SK-N-SH (cell line): ENCODE results near the gene ZBTB22. TPM values are rescaled to one million over a fixed set of nuclear protein-coding genes. Genes with fewer than 3 reads are reported as not detected.

Experiments used
- CTCF ChIA-PET: fragments of 300-600, 350-600 bp; formaldehyde crosslinking; extraction: SDS; loops from one replicate; lab custom pipeline; 2021; lab: Yijun Ruan, JAX
- POLR2A ChIA-PET: fragments of 350-600 bp; sonication (Branson Sonifier 250); formaldehyde crosslinking; extraction: SDS; loops from one replicate; lab custom pipeline; 2020; ENCODE audit warnings: antibody characterized with exemption, inconsistent platforms; lab: Yijun Ruan, JAX
- DNase-seq: peaks from one replicate; pipeline ENCODE4 v3.0.0; 2012
- H2AFZ ChIP-seq: fragments of 200-600 bp; sonication (generic); 2 replicates; pipeline ENCODE4 v1.8.1; 2016; ENCODE audit warnings: antibody characterized with exemption, mild to moderate bottlenecking, low read depth
- H3F3A ChIP-seq: fragments of 200-600 bp; sonication (generic); replicated peaks from 2 replicates; pipeline ENCODE3; 2016; ENCODE audit warnings: antibody characterized with exemption, mild to moderate bottlenecking; ENCODE audit not compliant: insufficient read depth
- H3K27ac ChIP-seq, 2 experiments: fragments of 200-500 bp in 1 of 2; fragments of 200-600 bp in 1 of 2; sonication (Bioruptor generic) in 1 of 2; sonication (generic), shearing (Covaris generic) in 1 of 2; 2 replicates each; pipeline versions ENCODE4 v1.5.1 to v1.6.1; 2014 to 2016; ENCODE audit warnings: low read depth in 2 of 2, inconsistent platforms in 1 of 2, low read length in 1 of 2, mild to moderate bottlenecking in 1 of 2, mixed read lengths in 1 of 2
- H3K27me3 ChIP-seq: fragments of 200-600 bp; sonication (generic), shearing (Covaris generic); 2 replicates; pipeline ENCODE4 v1.6.1; 2016; ENCODE audit warnings: mixed run types; ENCODE audit not compliant: insufficient read depth
- H3K36me3 ChIP-seq, 2 experiments: fragments of 200-500 bp in 1 of 2; fragments of 200-600 bp in 1 of 2; sonication (Bioruptor generic) in 1 of 2; sonication (generic) in 1 of 2; replicated peaks in 1 of 2; 2 replicates each; pipeline versions ENCODE3 to v1.5.1; 2014 to 2016; ENCODE audit warnings: low read length in 1 of 2, mild to moderate bottlenecking in 1 of 2; ENCODE audit not compliant: insufficient read depth in 2 of 2, control insufficient read depth in 1 of 2
- H3K4me1 ChIP-seq, 2 experiments: fragments of 200-500 bp in 1 of 2; fragments of 200-600 bp in 1 of 2; sonication (Bioruptor generic) in 1 of 2; sonication (generic), shearing (Covaris generic) in 1 of 2; 2 replicates each; pipeline versions ENCODE4 v1.5.1 to v1.6.1; 2014 to 2016; ENCODE audit warnings: low read depth in 1 of 2, low read length in 1 of 2, mixed run types in 1 of 2; ENCODE audit not compliant: insufficient read depth in 2 of 2, control insufficient read depth in 1 of 2
- H3K4me2 ChIP-seq: fragments of 200-600 bp; sonication (generic), shearing (Covaris generic); 2 replicates; pipeline ENCODE4 v1.6.1; 2017; ENCODE audit warnings: mixed run types
- H3K4me3 ChIP-seq, 2 experiments: fragments of 200-500 bp in 1 of 2; fragments of 200-600 bp in 1 of 2; sonication (Bioruptor generic) in 1 of 2; sonication (generic), shearing (Covaris generic) in 1 of 2; 2 replicates each; pipeline versions ENCODE4 v1.5.1 to v1.8.1; 2014 to 2016; ENCODE audit warnings: low read depth in 2 of 2, inconsistent platforms in 1 of 2, low read length in 1 of 2, mild to moderate bottlenecking in 1 of 2, mixed read lengths in 1 of 2, moderate library complexity in 1 of 2
- H3K79me2 ChIP-seq: fragments of 200-600 bp; sonication (generic); 2 replicates; pipeline ENCODE4 v1.8.1; 2017; ENCODE audit warnings: mild to moderate bottlenecking; ENCODE audit not compliant: insufficient read depth
- H3K9ac ChIP-seq: fragments of 200-600 bp; sonication (generic); 2 replicates; pipeline ENCODE4 v1.6.1; 2017; ENCODE audit warnings: mixed run types
- H3K9me2 ChIP-seq: fragments of 200-600 bp; sonication (generic); 2 replicates; pipeline ENCODE4 v1.6.1; 2017; ENCODE audit warnings: mixed run types
- H3K9me3 ChIP-seq: fragments of 200-600 bp; sonication (generic); 2 replicates; pipeline ENCODE4 v1.6.1; 2017; ENCODE audit warnings: mixed run types, mild to moderate bottlenecking, moderate library complexity
- H4K20me1 ChIP-seq: fragments of 200-600 bp; sonication (generic); 2 replicates; pipeline ENCODE4 v1.6.1; 2017; ENCODE audit warnings: mild to moderate bottlenecking, mixed run types; ENCODE audit not compliant: insufficient read depth
- FOSL2 ChIP-seq: IDR thresholded peaks from 2 replicates; pipeline ENCODE4 v1.4.0; 2012; ENCODE audit warnings: low read depth, mild to moderate bottlenecking, moderate library complexity, borderline replicate concordance
- FOXJ3 ChIP-seq: sonication (generic); formaldehyde crosslinking; IDR thresholded peaks from 2 replicates; pipeline ENCODE4 v1.5.1; 2020; ENCODE audit warnings: mild to moderate bottlenecking, missing genetic modification reagents
- FOXM1 ChIP-seq: IDR thresholded peaks from 2 replicates; pipeline ENCODE4 v1.4.0; 2012; ENCODE audit warnings: low read depth, mild to moderate bottlenecking
- GATA2 ChIP-seq: sonication (generic); formaldehyde crosslinking; IDR thresholded peaks from 2 replicates; pipeline ENCODE4 v1.5.0; 2020; ENCODE audit warnings: mild to moderate bottlenecking, missing genetic modification reagents
- JUND ChIP-seq: IDR thresholded peaks from 2 replicates; pipeline ENCODE4 v1.4.0; 2012
- MEF2A ChIP-seq: IDR thresholded peaks from 2 replicates; pipeline ENCODE4 v1.4.0; 2012; ENCODE audit warnings: low read depth, borderline replicate concordance
- MXI1 ChIP-seq: IDR thresholded peaks from 2 replicates; pipeline ENCODE4 v1.6.1; 2012; ENCODE audit warnings: mild to moderate bottlenecking, low read depth, low read length, improper control_type of control experiment
- PBX3 ChIP-seq: IDR thresholded peaks from 2 replicates; pipeline ENCODE4; 2012
- POLR2AphosphoS5 ChIP-seq: IDR thresholded peaks from 2 replicates; pipeline ENCODE4 v1.6.1; 2012; ENCODE audit warnings: low read depth, low read length
- RCOR1 ChIP-seq: fragments of 150-350 bp; IDR thresholded peaks from 2 replicates; pipeline ENCODE4 v1.6.1; 2017; ENCODE audit warnings: antibody characterized with exemption, low read length
- RXRA ChIP-seq: IDR thresholded peaks from 2 replicates; pipeline ENCODE4 v1.4.0; 2012; ENCODE audit warnings: low read depth, mild to moderate bottlenecking, borderline replicate concordance
- SMC3 ChIP-seq: IDR thresholded peaks from 2 replicates; pipeline ENCODE4 v1.6.1; 2012; ENCODE audit warnings: low read depth, low read length, improper control_type of control experiment
- TAF1 ChIP-seq: IDR thresholded peaks from 2 replicates; pipeline ENCODE4 v1.6.1; 2012; ENCODE audit warnings: low read depth, mild to moderate bottlenecking, low read length, moderate library complexity, borderline replicate concordance
- TCF12 ChIP-seq: IDR thresholded peaks from 2 replicates; pipeline ENCODE4 v1.4.0; 2012
- YY1 ChIP-seq: IDR thresholded peaks from 2 replicates; pipeline ENCODE4 v1.4.0; 2012; ENCODE audit warnings: low read depth, mild to moderate bottlenecking
- ZBTB33 ChIP-seq: IDR thresholded peaks from 2 replicates; pipeline ENCODE4 v1.4.0; 2012; ENCODE audit warnings: low read depth, borderline replicate concordance
- WGBS: methylation state at CpG from one replicate; pipeline ENCODE4 v1.1.6; 2017; ENCODE audit warnings: low lambda C conversion rate; 5-methylcytosine and 5-hydroxymethylcytosine counted together
- polyA plus RNA-seq, 3 experiments: library from polyadenylated mRNA; depleted of rRNA; stranded (reverse); fragments of >200 nt; gene quantifications; 2 replicates each; pipeline ENCODE4 v1.2.3, GENCODE V29; 2012

ZBTB22 gene
- polyA plus RNA-seq, 1 of the 3 experiments (the other 2 are of a cell fraction) = 19.5 TPM

GRCh38 chr6:33335916-33336315 is 18.4 kb upstream of the ZBTB22 start:
- DNase-seq = no peak
- Histone ChIP-seq H3K4me1 (no peaks in the 10 kb centered on the region), H3K9ac (no peak overlapping the region), H3K9me3 (no peaks in the 10 kb centered on the region), H2AFZ (no peak overlapping the region), H3K27me3 (no peaks in the 10 kb centered on the region), H3F3A (no peaks in the 10 kb centered on the region), H3K4me3 (no peak overlapping the region), H3K9me2 (no peaks in the 10 kb centered on the region), H3K27ac (no peak overlapping the region), H3K4me2 (no peak overlapping the region), H3K79me2 (no peaks in the 10 kb centered on the region), H4K20me1 (no peaks in the 10 kb centered on the region), H3K36me3 (no peaks in the 10 kb centered on the region)
- 82% methylated on average over 4 of the region's 4 CpGs for WGBS
- POLR2A ChIA-PET = interaction anchor here (0.7 kb wide), 1 partner anchor 353 kb away, joined by 3 read pairs; no protein-coding TSS in a partner anchor
- TF ChIP-seq GATA2 (no peak), MXI1 (no peak), YY1 (no peak), PBX3 (no peak), FOSL2 (no peak), TAF1 (no peak), JUND (no peak), TCF12 (no peak), RXRA (no peak), MEF2A (no peak), RCOR1 (no peak), ZBTB33 (no peak), POLR2AphosphoS5 (no peak), SMC3 (no peak), FOXJ3 (CRISPR knock-in tag) (no peak)
- CTCF ChIA-PET = interaction anchor here (5.9 kb wide), 1 partner anchor 9 kb away, joined by 30 read pairs; no protein-coding TSS in a partner anchor

- Histone ChIP-seq H4K20me1 (no peaks in the 10 kb centered on the region), H3K4me3 (no peak overlapping the region), H3K4me2 (no peak overlapping the region), H3K9me3 (no peaks in the 10 kb centered on the region), H3K27ac (no peak overlapping the region), H3K4me1 (no peaks in the 10 kb centered on the region), H3K9me2 (no peaks in the 10 kb centered on the region), H3F3A (no peaks in the 10 kb centered on the region), H3K27me3 (no peaks in the 10 kb centered on the region), H2AFZ (no peak overlapping the region), H3K79me2 (no peaks in the 10 kb centered on the region), H3K36me3 (no peaks in the 10 kb centered on the region)
- no peak for DNase-seq
- POLR2A ChIA-PET = interaction anchor here (0.6 kb wide), 1 partner anchor 1784 kb away, joined by 4 read pairs; no protein-coding TSS in a partner anchor
- WGBS = 92% methylated on average over 4 of the region's 4 CpGs
- CTCF ChIA-PET = interaction anchor here (5.9 kb wide), 1 partner anchor 11 kb away, joined by 30 read pairs; no protein-coding TSS in a partner anchor
- no peak for TF ChIP-seq TAF1
- no peak for TF ChIP-seq FOXM1
- TF ChIP-seq, all 33 proteins: peak for 0
- no peak overlapping the region for H3K9ac ChIP-seq
Observed at GRCh38 chr6:33333666-33334065, 16.1 kb upstream of the ZBTB22 start.
